HUES64 (cell line): Measurements from ENCODE around the gene GPRC5D.

Experiments
- H3K27ac ChIP-seq: 2 replicates; pipeline ENCODE4 v1.7.0; 2013; ENCODE audit warnings: low read depth, low read length, inconsistent platforms
- H3K27me3 ChIP-seq: 2 replicates; pipeline ENCODE4 v1.6.1; 2013; ENCODE audit warnings: mild to moderate bottlenecking, low read length; ENCODE audit not compliant: insufficient read depth
- H3K36me3 ChIP-seq: 2 replicates; pipeline ENCODE4 v1.6.1; 2013; ENCODE audit warnings: mild to moderate bottlenecking, low read length; ENCODE audit not compliant: insufficient read depth
- H3K4me1 ChIP-seq: 2 replicates; pipeline ENCODE4 v1.6.1; 2013; ENCODE audit warnings: mild to moderate bottlenecking, low read length, moderate library complexity; ENCODE audit not compliant: insufficient read depth
- H3K4me3 ChIP-seq: 2 replicates; pipeline ENCODE4 v1.5.1; 2013; ENCODE audit warnings: mild to moderate bottlenecking, low read length, moderate library complexity
- H3K9ac ChIP-seq: 2 replicates; pipeline ENCODE4 v1.6.1; 2013; ENCODE audit warnings: mild to moderate bottlenecking, low read depth, low read length
- H3K9me3 ChIP-seq: 2 replicates; pipeline ENCODE4 v1.6.1; 2013; ENCODE audit warnings: low read depth, low read length; ENCODE audit not compliant: insufficient read depth
- WGBS: fragments of 150-250, 120-280 bp; methylation state at CpG from one replicate; pipeline ENCODE4 v1.1.7; 2013; ENCODE audit warnings: missing lambda C conversion rate; 5-methylcytosine and 5-hydroxymethylcytosine counted together

The GPRC5D gene

DNA sequence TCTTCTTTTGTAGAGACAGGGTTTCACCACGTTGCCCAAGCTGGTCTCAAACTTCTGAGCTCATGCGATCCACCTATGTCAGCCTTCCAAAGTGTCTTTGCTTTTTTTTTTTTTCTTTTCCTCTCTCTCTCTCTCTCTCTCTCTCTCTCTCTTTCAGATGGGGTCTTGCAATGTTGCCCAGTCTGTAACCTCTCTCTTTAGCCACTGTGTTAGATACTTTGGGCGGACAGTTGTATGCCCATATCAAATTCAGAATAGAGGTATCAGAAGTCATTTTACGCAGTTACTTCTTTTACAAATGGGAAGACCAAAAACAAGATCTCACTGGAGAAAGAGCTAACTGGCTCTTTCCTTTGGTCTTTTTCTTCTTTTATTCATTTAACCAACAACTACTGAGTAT lies 41.4 kb upstream of the GPRC5D start:
- no peak overlapping the region for H3K27ac ChIP-seq
- H3K9me3 ChIP-seq: no peaks in the 10 kb centered on the region
- H3K4me1 ChIP-seq: peaks cover 20% of the 10 kb centered on the region
- H3K27me3 ChIP-seq: no peaks in the 10 kb centered on the region
- H3K9ac ChIP-seq: no peak overlapping the region
- peaks cover 8% of the 10 kb centered on the region for H3K36me3 ChIP-seq
- WGBS: 92% methylated on average over 4 of the region's 4 CpGs
- H3K4me3 ChIP-seq: no peak overlapping the region

DNA sequence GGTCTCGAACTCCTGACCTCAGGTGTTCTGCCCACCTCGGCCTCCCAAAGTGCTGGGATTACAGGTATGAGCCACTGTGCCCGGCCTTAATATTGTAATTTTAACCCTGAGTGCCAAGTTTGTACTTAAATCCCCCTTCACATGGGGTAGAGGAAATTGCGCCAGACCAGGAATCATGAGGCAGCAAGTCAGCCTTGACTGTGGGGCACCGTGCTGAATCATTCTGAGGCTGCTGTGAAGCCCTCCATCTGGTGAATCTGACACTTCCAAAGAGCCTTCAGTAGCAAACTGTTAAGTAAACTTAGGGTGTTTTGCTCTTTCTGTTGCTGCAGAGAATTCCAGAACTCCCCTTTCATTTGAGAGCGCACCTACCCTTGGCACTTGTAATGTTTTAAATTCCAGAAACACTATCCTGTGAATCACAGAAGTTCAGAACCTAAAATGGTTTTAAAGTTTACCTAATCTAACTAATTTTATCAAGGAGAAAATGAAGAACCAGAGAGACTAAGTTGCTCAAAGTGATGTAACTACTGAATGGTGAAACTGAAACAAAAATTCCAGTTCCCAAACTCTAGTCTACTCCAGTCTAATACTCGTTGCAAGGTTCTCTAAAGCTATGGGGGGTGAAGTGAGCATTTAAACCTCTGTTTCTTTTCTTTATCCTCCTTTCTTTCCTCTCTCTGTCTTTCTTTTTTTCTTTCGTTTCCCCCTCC lies 40.6 kb upstream of the GPRC5D start:
- Histone ChIP-seq H3K4me1 (peaks cover 20% of the 10 kb centered on the region), H3K27ac (no peak overlapping the region), H3K9ac (no peak overlapping the region), H3K9me3 (no peaks in the 10 kb centered on the region), H3K4me3 (no peak overlapping the region), H3K27me3 (no peaks in the 10 kb centered on the region), H3K36me3 (peaks cover 14% of the 10 kb centered on the region)
- WGBS: 86% methylated on average over 7 of the region's 8 CpGs

DNA sequence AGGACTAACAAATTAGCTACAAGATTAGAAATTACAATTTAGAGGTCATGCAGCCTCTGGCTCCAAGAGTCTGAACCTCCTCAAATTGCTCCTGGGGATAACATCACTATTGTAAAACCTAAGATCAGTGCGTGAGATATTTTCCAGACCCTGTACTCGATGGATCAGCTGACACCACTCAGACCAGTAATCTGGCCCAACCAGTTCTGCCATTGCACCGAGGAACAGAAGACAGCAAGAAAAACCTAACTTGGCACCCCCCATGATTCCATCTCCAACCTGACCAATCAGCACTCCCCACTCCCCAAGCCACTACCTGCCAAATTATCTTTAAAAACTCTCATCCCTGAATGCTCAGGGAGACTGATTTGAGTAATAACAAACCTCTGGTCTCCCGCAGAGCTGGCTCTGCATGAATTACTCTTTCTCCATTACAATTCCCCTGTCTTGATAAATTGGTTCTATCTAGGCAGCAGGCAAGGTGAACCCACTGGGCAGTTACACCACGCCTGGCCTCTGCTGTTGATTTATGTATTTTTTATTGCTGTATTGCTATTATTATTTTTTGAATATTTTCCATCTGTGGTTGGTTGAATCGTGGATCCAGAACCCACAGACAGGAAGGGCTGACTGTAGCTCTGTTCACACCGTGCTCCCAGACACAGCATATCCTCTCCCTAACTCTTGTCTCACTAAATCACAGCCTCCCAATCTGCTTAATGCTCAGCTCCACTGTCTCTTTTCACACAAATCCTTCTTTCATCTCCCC lies 38.9 kb upstream of the GPRC5D start:
- H3K9me3 ChIP-seq: no peaks in the 10 kb centered on the region
- 81% methylated on average over 6 of the region's 7 CpGs for WGBS
- no peak overlapping the region for H3K4me3 ChIP-seq
- H3K27me3 ChIP-seq: no peaks in the 10 kb centered on the region
- no peak overlapping the region for H3K9ac ChIP-seq
- H3K4me1 ChIP-seq: peaks cover 20% of the 10 kb centered on the region
- peaks cover 27% of the 10 kb centered on the region for H3K36me3 ChIP-seq
- no peak overlapping the region for H3K27ac ChIP-seq

DNA sequence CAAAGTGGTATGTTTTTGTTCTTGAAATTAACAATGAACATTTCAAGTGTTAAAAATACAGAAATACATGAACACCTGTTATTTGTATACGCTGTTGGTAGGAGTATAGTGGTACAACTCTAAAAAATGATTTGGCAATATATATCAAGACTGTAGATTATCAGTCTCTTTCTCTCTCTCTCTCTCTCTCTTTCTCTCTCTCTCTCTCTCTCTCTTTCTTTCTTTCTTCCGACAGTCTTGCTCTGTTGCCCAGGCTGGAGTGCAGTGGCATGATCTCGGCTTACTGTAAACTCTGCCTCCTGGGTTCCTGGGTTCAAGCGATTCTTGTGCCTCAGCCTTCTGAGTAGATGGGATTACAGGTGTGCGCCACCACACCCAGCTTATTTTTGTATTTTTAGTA lies 35.5 kb upstream of the GPRC5D start:
- no peak overlapping the region for H3K27ac ChIP-seq
- H3K4me3 ChIP-seq: no peak overlapping the region
- H3K27me3 ChIP-seq: no peaks in the 10 kb centered on the region
- no peaks in the 10 kb centered on the region for H3K9me3 ChIP-seq
- H3K9ac ChIP-seq: no peak overlapping the region
- H3K4me1 ChIP-seq: peaks cover 21% of the 10 kb centered on the region
- WGBS: 65% methylated on average over 3 of the region's 5 CpGs
- peaks cover 34% of the 10 kb centered on the region for H3K36me3 ChIP-seq

DNA sequence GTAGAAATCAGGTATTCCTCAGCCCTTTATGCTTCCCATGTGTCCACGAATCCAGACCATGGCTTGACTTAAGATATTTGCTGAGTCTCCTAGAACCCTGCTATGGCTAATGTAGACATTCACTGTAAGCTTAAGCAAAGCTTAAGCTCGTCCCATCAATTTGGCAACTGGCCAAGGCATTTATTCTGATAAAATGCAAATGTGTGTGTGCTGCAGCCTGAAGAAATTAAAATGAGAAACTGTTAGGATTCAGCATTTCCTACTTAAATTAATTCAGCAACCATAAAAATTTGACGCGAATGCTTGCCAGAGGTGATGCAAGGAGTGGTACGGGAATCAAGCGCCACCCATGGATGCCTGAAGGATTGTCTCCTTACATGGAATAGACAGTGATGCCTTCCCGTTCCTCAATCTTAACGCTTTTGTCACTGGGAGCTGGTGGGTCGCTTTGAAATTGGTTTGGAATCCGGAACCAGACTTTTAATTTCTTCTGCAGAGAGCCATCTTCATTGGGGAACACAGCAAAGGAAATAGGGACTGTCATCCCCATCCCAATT lies 34.9 kb upstream of the GPRC5D start:
- Histone ChIP-seq H3K27ac (no peak overlapping the region), H3K36me3 (peaks cover 34% of the 10 kb centered on the region), H3K27me3 (no peaks in the 10 kb centered on the region), H3K9ac (no peak overlapping the region), H3K9me3 (no peaks in the 10 kb centered on the region), H3K4me3 (no peak overlapping the region), H3K4me1 (peaks cover 19% of the 10 kb centered on the region)
- 94% methylated on average over 10 of the region's 10 CpGs for WGBS

DNA sequence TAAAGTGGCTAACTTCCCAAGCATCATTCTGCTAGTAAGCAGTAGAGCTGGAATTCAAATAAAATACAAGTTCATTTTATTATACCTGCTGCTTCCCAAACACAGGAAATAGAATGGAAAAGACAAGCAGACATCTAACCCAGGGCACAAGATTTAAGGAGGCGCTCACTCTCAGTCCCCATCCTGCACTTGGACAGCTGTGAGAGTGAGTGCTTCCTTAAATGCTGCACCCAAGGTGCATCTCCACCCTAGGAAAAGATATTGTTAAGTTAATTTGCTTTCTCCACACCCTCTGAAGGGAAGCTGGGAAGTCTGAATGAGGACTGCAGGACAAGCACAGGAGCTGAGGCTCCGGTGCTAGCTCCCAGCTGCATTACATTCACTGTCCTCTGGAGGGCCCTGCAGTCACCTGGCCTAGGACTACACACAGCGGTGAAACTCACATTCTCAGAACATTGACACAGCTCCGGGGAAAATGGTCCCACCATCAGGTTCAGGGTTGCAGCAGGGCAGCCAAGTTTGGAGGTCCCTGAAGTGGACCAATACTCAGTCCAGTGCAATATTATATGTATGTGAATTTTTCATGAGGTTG lies 33.9 kb upstream of the GPRC5D start:
- H3K27me3 ChIP-seq: no peaks in the 10 kb centered on the region
- H3K27ac ChIP-seq: no peak overlapping the region
- H3K4me1 ChIP-seq: peaks cover 14% of the 10 kb centered on the region
- H3K4me3 ChIP-seq: no peak overlapping the region
- H3K9me3 ChIP-seq: no peaks in the 10 kb centered on the region
- WGBS: 41% methylated on average over 3 of the region's 4 CpGs
- no peak overlapping the region for H3K9ac ChIP-seq
- H3K36me3 ChIP-seq: peaks cover 43% of the 10 kb centered on the region

DNA sequence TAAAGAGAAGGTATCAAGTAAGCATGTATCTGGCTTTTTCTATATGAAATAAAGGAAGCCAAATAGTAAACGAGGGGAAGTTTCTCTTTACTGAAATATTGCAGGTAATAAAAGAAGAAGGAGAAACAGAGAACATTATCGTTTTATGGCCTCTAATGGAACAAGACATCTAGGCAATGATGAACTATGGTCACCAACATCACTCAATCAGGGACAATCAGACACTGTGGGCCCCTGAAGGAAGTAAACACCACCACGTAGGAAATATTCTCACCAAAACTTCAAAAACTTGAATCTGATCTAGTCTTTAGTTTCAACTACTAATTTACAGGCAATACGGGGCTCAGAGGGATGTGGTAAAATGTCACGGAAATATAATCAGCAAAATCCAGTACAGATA lies 32.2 kb upstream of the GPRC5D start:
- Histone ChIP-seq H3K27ac (no peak overlapping the region), H3K4me1 (peaks cover 6% of the 10 kb centered on the region; the same call in 1 of the 2 replicates), H3K4me3 (no peak overlapping the region), H3K9me3 (no peaks in the 10 kb centered on the region), H3K9ac (no peak overlapping the region), H3K36me3 (peaks cover 55% of the 10 kb centered on the region), H3K27me3 (no peaks in the 10 kb centered on the region)
- 93% methylated on average over 5 of the region's 5 CpGs for WGBS

DNA sequence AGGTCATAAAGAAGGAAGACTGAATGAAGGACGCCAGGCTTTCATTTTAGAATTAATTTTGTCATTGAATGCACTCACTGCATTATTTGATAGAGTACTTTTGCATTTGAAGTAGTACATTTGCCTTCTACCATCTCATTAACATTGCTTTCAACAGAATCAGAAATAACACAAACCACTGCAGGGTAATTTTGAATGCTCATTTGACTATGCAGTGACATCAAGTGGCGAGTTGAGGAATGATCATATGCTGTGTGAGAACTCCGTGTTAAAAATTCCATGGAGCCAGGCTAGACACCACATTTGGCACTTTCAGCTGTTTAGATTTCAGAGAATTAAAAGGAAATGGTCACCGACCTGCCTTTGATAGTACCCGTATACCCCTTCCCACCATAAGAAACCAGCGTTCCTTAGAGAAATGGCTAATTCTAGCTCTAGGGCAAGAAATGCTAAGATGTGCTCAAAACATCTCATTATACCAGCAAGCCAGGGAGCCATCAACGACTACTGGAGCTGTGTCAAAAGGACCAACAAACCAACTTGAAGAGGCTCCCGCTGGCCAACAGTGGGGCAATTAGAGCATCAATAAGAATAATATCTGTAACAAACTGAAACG lies 31.6 kb upstream of the GPRC5D start:
- H3K4me3 ChIP-seq: no peak overlapping the region
- H3K27ac ChIP-seq: no peak overlapping the region
- H3K9me3 ChIP-seq: no peaks in the 10 kb centered on the region
- H3K36me3 ChIP-seq: peaks cover 49% of the 10 kb centered on the region
- no peak overlapping the region for H3K9ac ChIP-seq
- peaks cover 6% of the 10 kb centered on the region; the same call in 1 of the 2 replicates for H3K4me1 ChIP-seq
- WGBS: 68% methylated on average over 7 of the region's 9 CpGs
- no peaks in the 10 kb centered on the region for H3K27me3 ChIP-seq

DNA sequence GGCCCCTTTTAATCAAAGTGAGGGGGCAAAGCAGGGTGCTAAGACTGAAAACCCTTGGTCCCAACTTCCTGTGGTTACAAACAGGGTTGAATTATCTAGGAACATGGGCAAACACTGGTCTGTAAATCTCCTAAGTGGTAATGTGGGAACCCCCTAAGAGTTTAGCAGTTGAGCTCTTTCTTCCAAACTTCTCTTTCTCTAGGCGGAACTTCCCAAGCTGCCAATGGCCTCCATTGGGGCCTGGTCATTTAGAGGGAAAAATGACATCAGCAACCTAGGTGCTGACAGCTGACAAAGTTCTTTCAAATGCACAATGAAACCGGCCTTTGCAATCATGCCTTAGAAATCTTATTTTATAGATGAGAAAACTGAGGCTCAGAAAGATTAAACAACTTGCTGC lies 30.4 kb upstream of the GPRC5D start:
- Histone ChIP-seq H3K4me1 (peaks cover 6% of the 10 kb centered on the region; the same call in 1 of the 2 replicates), H3K27ac (no peak overlapping the region), H3K36me3 (peaks cover 41% of the 10 kb centered on the region), H3K9ac (no peak overlapping the region), H3K4me3 (no peak overlapping the region), H3K27me3 (no peaks in the 10 kb centered on the region), H3K9me3 (no peaks in the 10 kb centered on the region)
- WGBS: 97% methylated on average over 1 of the region's 2 CpGs

DNA sequence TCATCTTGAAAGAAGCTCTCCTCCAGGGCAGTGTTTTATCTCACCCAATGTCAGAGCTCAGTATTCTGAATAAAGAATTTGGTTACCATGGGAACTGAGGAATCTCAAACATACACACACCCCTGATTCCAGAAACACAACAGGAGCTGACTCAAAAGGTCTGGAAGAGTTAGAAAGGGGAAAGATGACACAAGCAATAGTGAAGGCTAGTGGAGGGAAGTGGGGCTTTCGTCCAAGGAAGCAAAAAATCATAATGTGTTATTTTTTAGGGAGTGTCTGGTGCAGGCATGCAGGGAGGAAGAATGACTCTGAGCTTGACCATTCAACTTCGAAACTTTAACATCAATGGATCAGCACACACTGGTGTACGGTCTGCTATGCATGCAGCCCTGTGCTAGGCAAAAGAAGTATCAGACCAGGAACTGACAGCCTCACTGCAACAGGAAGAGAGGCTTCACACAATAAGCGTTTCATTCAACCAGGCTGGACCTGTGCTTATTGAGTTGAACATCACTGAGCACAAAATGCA lies 27.8 kb upstream of the GPRC5D start:
- Histone ChIP-seq H3K9me3 (no peaks in the 10 kb centered on the region), H3K27ac (no peak overlapping the region), H3K9ac (no peak overlapping the region), H3K4me1 (no peaks in the 10 kb centered on the region; the same call in 1 of the 2 replicates), H3K36me3 (peaks cover 39% of the 10 kb centered on the region), H3K4me3 (no peak overlapping the region), H3K27me3 (no peaks in the 10 kb centered on the region)
- WGBS: 91% methylated on average over 4 of the region's 4 CpGs
